HCT116 (cell line): ENCODE measurements around the gene MAPK8IP1. TPM values are rescaled to one million over a fixed set of nuclear protein-coding genes. Genes with fewer than 3 reads are reported as not detected.

ENCODE experiments used
- total RNA-seq: library from RNA; stranded (reverse); gene quantifications from one replicate; pipeline ENCODE4 v1.2.1, GENCODE V29; 2021; ENCODE audit not compliant: unreplicated experiment

Gene MAPK8IP1
- total RNA-seq, 1 experiment from 2014 or later, result 10.1 TPM

Other genes with a start within 250 kb of the MAPK8IP1 start
- gene CHST1, start 220.0 kb upstream of the MAPK8IP1 start, total RNA-seq, result 0.69 TPM
- gene SLC35C1, start 80.5 kb upstream of the MAPK8IP1 start, total RNA-seq, result 18.2 TPM
- gene CRY2, start 38.2 kb upstream of the MAPK8IP1 start, total RNA-seq, result 18.0 TPM
- 0.96 TPM for gene FREY1, start 21.6 kb downstream of the MAPK8IP1 start, total RNA-seq
- 33.2 TPM for gene PEX16, start 32.2 kb downstream of the MAPK8IP1 start, total RNA-seq
- gene LARGE2, start 37.0 kb downstream of the MAPK8IP1 start, total RNA-seq, result 67.6 TPM
- 27.0 TPM for gene PHF21A, start 235.8 kb downstream of the MAPK8IP1 start, total RNA-seq